GM12872 (cell line): ENCODE measurements around the gene GDAP1L1.

Experiments used
- CTCF ChIP-seq: IDR thresholded peaks from 3 replicates; pipeline ENCODE4 v1.5.1; 2011; ENCODE audit warnings: low read depth, mild to moderate bottlenecking, low read length, moderate library complexity; ENCODE audit not compliant: insufficient read depth

GDAP1L1 gene

GRCh38 chr20:44247586-44248409 lies 690 bp downstream of the GDAP1L1 start:
- peak; percentile 57 for TF ChIP-seq CTCF

GRCh38 chr20:44248410-44248759 lies 1.3 kb downstream of the GDAP1L1 start:
- TF ChIP-seq CTCF = no peak

GRCh38 chr20:44251284-44251683 lies 4.2 kb downstream of the GDAP1L1 start:
- TF ChIP-seq CTCF = no peak

GRCh38 chr20:44253528-44253927 lies 6.4 kb downstream of the GDAP1L1 start:
- TF ChIP-seq CTCF = no peak

- no peak for TF ChIP-seq CTCF
These were observed 7.0 kb downstream of the GDAP1L1 start for GRCh38 chr20:44254073-44254472.

GRCh38 chr20:44255942-44256341 lies 8.8 kb downstream of the GDAP1L1 start:
- TF ChIP-seq CTCF = no peak

GRCh38 chr20:44256961-44257360 lies 9.9 kb downstream of the GDAP1L1 start:
- no peak for TF ChIP-seq CTCF
